HPDE6-E6E7 (cell line): Measurements from ENCODE around the gene RANBP1.
"Not testable (repeated sequence)": the region's sequence is repeated elsewhere in the genome, so short reads cannot be mapped to it uniquely, and the experiment has no call there.

ENCODE experiments used
- DNase-seq: peaks from one replicate; pipeline ENCODE4 v3.0.0; 2011; ENCODE audit warnings: missing footprints; ENCODE audit errors: extremely low spot score

RANBP1 gene

GRCh38 chr22:20151276-20151588, 35.3 kb downstream of the RANBP1 start:
- DNase-seq: no peak

- no peak for DNase-seq
These were observed 36.6 kb downstream of the RANBP1 start for GRCh38 chr22:20152464-20152890.

- DNase-seq: no peak
These were observed 38.0 kb downstream of the RANBP1 start for GRCh38 chr22:20153945-20154344.

- no peak for DNase-seq
These were observed 38.8 kb downstream of the RANBP1 start for GRCh38 chr22:20154602-20155187.

- DNase-seq: no peak
These were observed 39.6 kb downstream of the RANBP1 start for GRCh38 chr22:20155330-20156041.

- DNase-seq: no peak
These were observed 40.1 kb downstream of the RANBP1 start for GRCh38 chr22:20156042-20156389.

GRCh38 chr22:20156611-20157429, 40.9 kb downstream of the RANBP1 start:
- DNase-seq: peak; percentile 62

- no peak for DNase-seq
These were observed 41.7 kb downstream of the RANBP1 start for GRCh38 chr22:20157430-20158183.

- DNase-seq: no peak
These were observed 42.6 kb downstream of the RANBP1 start for GRCh38 chr22:20158391-20159036.

GRCh38 chr22:20159076-20159475, 43.2 kb downstream of the RANBP1 start:
- DNase-seq: no peak

GRCh38 chr22:20159531-20159930, 43.6 kb downstream of the RANBP1 start:
- not testable (repeated sequence) for DNase-seq

GRCh38 chr22:20160041-20160440, 44.1 kb downstream of the RANBP1 start:
- DNase-seq: no peak

- DNase-seq: no peak
These were observed 49.0 kb downstream of the RANBP1 start for GRCh38 chr22:20164863-20165262.

- DNase-seq: no peak
These were observed 49.5 kb downstream of the RANBP1 start for GRCh38 chr22:20165421-20165820.

GRCh38 chr22:20165913-20166312, 50.0 kb downstream of the RANBP1 start:
- no peak for DNase-seq

- no peak for DNase-seq
These were observed 50.8 kb downstream of the RANBP1 start for GRCh38 chr22:20166703-20167102.

- no peak for DNase-seq
These were observed 51.9 kb downstream of the RANBP1 start for GRCh38 chr22:20167643-20168322.

- no peak for DNase-seq
These were observed 53.4 kb downstream of the RANBP1 start for GRCh38 chr22:20169253-20169822.

- no peak for DNase-seq
These were observed 54.3 kb downstream of the RANBP1 start for GRCh38 chr22:20170170-20170569.

- no peak for DNase-seq
These were observed 55.6 kb downstream of the RANBP1 start for GRCh38 chr22:20171288-20172140.
